H9 (cell line): Measurements from ENCODE around the gene MRPL21. TPM values are rescaled to one million over a fixed set of nuclear protein-coding genes. Genes with fewer than 3 reads are reported as not detected.
A peak's percentile ranks its signal among the peaks of the same experiment; 100 is the strongest.

Experiments used
- DNase-seq: peaks from one replicate; pipeline ENCODE4 v3.0.0-alpha.2; 2017
- H2AFZ ChIP-seq: one replicate; pipeline ENCODE4 v1.6.1; 2013; ENCODE audit warnings: mild to moderate bottlenecking, low read length, control low read depth, moderate library complexity
- H2AK5ac ChIP-seq: 2 replicates; pipeline ENCODE4 v1.6.1; 2013; ENCODE audit warnings: low read length, control low read depth, mixed read lengths; ENCODE audit not compliant: insufficient read length
- H2BK120ac ChIP-seq: one replicate; pipeline ENCODE4 v1.6.1; 2013; ENCODE audit warnings: low read depth, mild to moderate bottlenecking, low read length, control low read depth, inconsistent platforms; ENCODE audit not compliant: poor library complexity, severe bottlenecking
- H2BK12ac ChIP-seq: 2 replicates; pipeline ENCODE4 v1.6.1; 2013; ENCODE audit warnings: low read length, control low read depth, mixed read lengths, low read depth; ENCODE audit not compliant: insufficient read length
- H2BK15ac ChIP-seq: 2 replicates; pipeline ENCODE4 v1.6.1; 2013; ENCODE audit warnings: low read depth, low read length, control low read depth
- H2BK20ac ChIP-seq: one replicate; pipeline ENCODE4 v1.6.1; 2013; ENCODE audit warnings: low read depth, mild to moderate bottlenecking, low read length, control low read depth, inconsistent platforms; ENCODE audit not compliant: poor library complexity, severe bottlenecking
- H2BK5ac ChIP-seq: 2 replicates; pipeline ENCODE4 v1.6.1; 2013; ENCODE audit warnings: low read length, control low read depth, mixed read lengths; ENCODE audit not compliant: insufficient read length
- H3K14ac ChIP-seq: 2 replicates; pipeline ENCODE4 v1.6.1; 2013; ENCODE audit warnings: low read length, control low read depth; ENCODE audit not compliant: insufficient read depth
- H3K18ac ChIP-seq: 2 replicates; pipeline ENCODE4 v1.6.1; 2013; ENCODE audit warnings: low read depth, mild to moderate bottlenecking, mixed read lengths, low read length, control low read depth; ENCODE audit not compliant: insufficient read length
- H3K23ac ChIP-seq: 2 replicates; pipeline ENCODE4 v1.6.1; 2013; ENCODE audit warnings: low read length, control low read depth, mixed read lengths, low read depth; ENCODE audit not compliant: insufficient read length
- H3K23me2 ChIP-seq: 2 replicates; pipeline ENCODE4 v1.6.1; 2013; ENCODE audit warnings: low read depth, mild to moderate bottlenecking, mixed read lengths, low read length, control low read depth; ENCODE audit not compliant: insufficient read length, poor library complexity, severe bottlenecking
- H3K27ac ChIP-seq: 2 replicates; pipeline ENCODE4 v1.5.1; 2013; ENCODE audit warnings: low read length, control low read depth, mixed read lengths, low read depth; ENCODE audit not compliant: insufficient read length
- H3K27me3 ChIP-seq: 2 replicates; pipeline ENCODE4 v1.6.1; 2013; ENCODE audit warnings: low read length, control low read depth, inconsistent platforms; ENCODE audit not compliant: insufficient read depth
- H3K4ac ChIP-seq: 2 replicates; pipeline ENCODE4 v1.6.1; 2013; ENCODE audit warnings: low read depth, mild to moderate bottlenecking, control low read depth, inconsistent platforms, low read length, moderate library complexity
- H3K4me1 ChIP-seq: 2 replicates; pipeline ENCODE4 v1.6.1; 2013; ENCODE audit warnings: low read length, control low read depth, inconsistent platforms; ENCODE audit not compliant: insufficient read depth
- H3K4me2 ChIP-seq: 2 replicates; pipeline ENCODE4 v1.6.1; 2013; ENCODE audit warnings: low read length, control low read depth, mixed read lengths; ENCODE audit not compliant: insufficient read length, insufficient read depth
- H3K56ac ChIP-seq: 2 replicates; pipeline ENCODE4 v1.6.1; 2013; ENCODE audit warnings: low read depth, mild to moderate bottlenecking, mixed read lengths, low read length, control low read depth; ENCODE audit not compliant: insufficient read length
- H3K79me1 ChIP-seq: 2 replicates; pipeline ENCODE4 v1.6.1; 2013; ENCODE audit warnings: low read depth, mild to moderate bottlenecking, moderate library complexity, low read length, control low read depth, inconsistent platforms; ENCODE audit not compliant: insufficient read depth, poor library complexity, severe bottlenecking
- H3K79me2 ChIP-seq: 2 replicates; pipeline ENCODE4 v1.6.1; 2013; ENCODE audit warnings: low read length, control low read depth, inconsistent platforms; ENCODE audit not compliant: insufficient read depth
- H3K9ac ChIP-seq: 2 replicates; pipeline ENCODE4 v1.6.1; 2013; ENCODE audit warnings: low read length, control low read depth, mixed read lengths; ENCODE audit not compliant: insufficient read length; ENCODE audit errors: extremely low read depth
- H3K9me3 ChIP-seq: one replicate; pipeline ENCODE4 v1.6.1; 2013; ENCODE audit warnings: low read depth, low read length, inconsistent platforms; ENCODE audit not compliant: control insufficient read depth
- H3T11ph ChIP-seq: one replicate; pipeline ENCODE4 v1.6.1; 2013; ENCODE audit warnings: mild to moderate bottlenecking, low read length, control low read depth, inconsistent platforms
- H4K20me1 ChIP-seq: one replicate; pipeline ENCODE4 v1.6.1; 2013; ENCODE audit not compliant: control insufficient read depth, insufficient read length, insufficient read depth
- H4K5ac ChIP-seq: 2 replicates; pipeline ENCODE4 v1.6.1; 2013; ENCODE audit warnings: low read depth, mild to moderate bottlenecking, mixed read lengths, low read length, control low read depth; ENCODE audit not compliant: insufficient read length
- H4K8ac ChIP-seq: replicated peaks from 2 replicates; pipeline ENCODE4 v1.6.1; 2013; ENCODE audit warnings: low read length, control low read depth, mixed read lengths, low read depth; ENCODE audit not compliant: insufficient read length
- H4K91ac ChIP-seq: 2 replicates; pipeline ENCODE4 v1.6.1; 2013; ENCODE audit warnings: low read depth, mild to moderate bottlenecking, moderate library complexity, mixed read lengths, low read length, control low read depth; ENCODE audit not compliant: insufficient read length
- H3K27ac Mint-ChIP-seq, 3 experiments: 2 replicates in 2 of 3; 3 replicates in 1 of 3; pipeline ENCODE4 v1.8.0; 2020 to 2021; ENCODE audit warnings: mixed read lengths in 3 of 3, mild to moderate bottlenecking in 1 of 3, moderate library complexity in 1 of 3
- H3K27me3 Mint-ChIP-seq: 2 replicates; pipeline ENCODE4 v1.8.0; 2021; ENCODE audit warnings: low read depth, mild to moderate bottlenecking, moderate library complexity, mixed read lengths
- H3K36me3 Mint-ChIP-seq, 3 experiments: 2 replicates in 2 of 3; 3 replicates in 1 of 3; pipeline ENCODE4 v1.8.0; 2020 to 2021; ENCODE audit warnings: low read depth in 3 of 3, mixed read lengths in 3 of 3; ENCODE audit not compliant: insufficient read depth in 1 of 3
- H3K4me1 Mint-ChIP-seq, 2 experiments: 2 replicates each; pipeline ENCODE4 v1.8.0; 2020; ENCODE audit warnings: mixed read lengths in 2 of 2
- H3K4me3 Mint-ChIP-seq, 2 experiments: 2 replicates in 1 of 2; 3 replicates in 1 of 2; pipeline ENCODE4 v1.8.0; 2020 to 2021; ENCODE audit warnings: mild to moderate bottlenecking in 2 of 2, mixed read lengths in 2 of 2, moderate library complexity in 1 of 2
- H3K9me3 Mint-ChIP-seq, 2 experiments: 2 replicates in 1 of 2; 3 replicates in 1 of 2; pipeline ENCODE4 v1.8.0; 2020; ENCODE audit warnings: mild to moderate bottlenecking in 2 of 2, mixed read lengths in 2 of 2, moderate library complexity in 1 of 2
- CTCF ChIP-seq: fragments of 200-600 bp; sonication (generic); conservative IDR thresholded peaks from 3 replicates; pipeline ENCODE4 v1.8.0; 2021; ENCODE audit warnings: antibody characterized with exemption, mild to moderate bottlenecking
- WGBS: extraction: QIAGEN DNeasy Blood & Tissue Kit; methylation state at CpG from one replicate; pipeline ENCODE4 v1.1.7; 2013; ENCODE audit warnings: missing lambda C conversion rate, low lambda C conversion rate, mixed read lengths; ENCODE audit not compliant: insufficient read length; ENCODE audit errors: extremely low coverage; 5-methylcytosine and 5-hydroxymethylcytosine counted together
- total RNA-seq: library from RNA; stranded (reverse); gene quantifications from 2 replicates; pipeline ENCODE4 v1.2.1, GENCODE V29; 2021

The MRPL21 gene
- total RNA-seq, 1 experiment from 2014 or later, result 91.5 TPM

GRCh38 chr11:68929135-68929534, 25.5 kb upstream of the MRPL21 start:
- Histone ChIP-seq H3K27me3 (no peaks in the 10 kb centered on the region), H3K4me1 (no peaks in the 10 kb centered on the region), H3K18ac (no peak overlapping the region), H2BK15ac (no peak overlapping the region), H4K91ac (no peak overlapping the region), H2BK120ac (no peak overlapping the region), H2AFZ (no peak overlapping the region), H2BK12ac (no peak overlapping the region), H3T11ph (no peak overlapping the region), H3K9ac (no peak overlapping the region), H4K20me1 (no peaks in the 10 kb centered on the region), H3K23me2 (no peaks in the 10 kb centered on the region), H3K14ac (no peak overlapping the region), H3K9me3 (peaks cover 5% of the 10 kb centered on the region), H2AK5ac (no peak overlapping the region), H3K4me2 (no peak overlapping the region), H3K79me1 (no peaks in the 10 kb centered on the region), H4K5ac (no peak overlapping the region), H3K56ac (no peak overlapping the region), H3K4ac (no peak overlapping the region), H4K8ac (no peak overlapping the region), H3K23ac (no peak overlapping the region), H2BK20ac (no peak overlapping the region), H3K27ac (no peak overlapping the region), H3K79me2 (no peaks in the 10 kb centered on the region), H2BK5ac (no peak overlapping the region)
- peaks cover 42 to 62% (median 58%) of the 10 kb centered on the region in 3 experiments for H3K36me3 Mint-ChIP-seq
- TF ChIP-seq CTCF, result no peak
- H3K9me3 Mint-ChIP-seq, result peaks cover 20% of the 10 kb centered on the region in 2 experiments
- no peak for DNase-seq
- WGBS, result no CpG with 5 or more reads among the region's 20 CpGs
- no peaks in the 10 kb centered on the region for H3K27me3 Mint-ChIP-seq
- no peak overlapping the region for H3K4me3 Mint-ChIP-seq
- no peaks in the 10 kb centered on the region for H3K4me1 Mint-ChIP-seq
- H3K27ac Mint-ChIP-seq, result 0 out of 7 replicates have a peak overlapping the region, but pooled peaks of 1 of the 3 experiments have one; percentile 49
